HG03442 (cell line): Measurements from ENCODE around the gene GRIFIN.

Experiments used
- ATAC-seq: cut with Tn5 transposase; IDR thresholded peaks from one replicate; pipeline ENCODE4 v1.9.1; 2021; ENCODE audit warnings: mild to moderate bottlenecking, moderate library complexity; ENCODE audit not compliant: unreplicated experiment

Gene GRIFIN

GRCh38 chr7:2513702-2514101, 37.5 kb upstream of the GRIFIN start:
- no peak for ATAC-seq

- ATAC-seq = no peak
Observed at GRCh38 chr7:2512713-2513112, 36.5 kb upstream of the GRIFIN start.

- ATAC-seq = no peak
Observed at GRCh38 chr7:2512179-2512661, 36.0 kb upstream of the GRIFIN start.

GRCh38 chr7:2511769-2512168, 35.6 kb upstream of the GRIFIN start:
- no peak for ATAC-seq

GRCh38 chr7:2510909-2511768, 34.9 kb upstream of the GRIFIN start:
- ATAC-seq = no peak

- ATAC-seq = no peak
Observed at GRCh38 chr7:2510130-2510776, 34.1 kb upstream of the GRIFIN start.

- no peak for ATAC-seq
Observed at GRCh38 chr7:2509298-2509906, 33.2 kb upstream of the GRIFIN start.

GRCh38 chr7:2508327-2509215, 32.4 kb upstream of the GRIFIN start:
- no peak for ATAC-seq

GRCh38 chr7:2507917-2508306, 31.7 kb upstream of the GRIFIN start:
- no peak for ATAC-seq

GRCh38 chr7:2507208-2507916, 31.2 kb upstream of the GRIFIN start:
- ATAC-seq = no peak

GRCh38 chr7:2505401-2505800, 29.2 kb upstream of the GRIFIN start:
- ATAC-seq = no peak

- no peak for ATAC-seq
Observed at GRCh38 chr7:2504889-2505375, 28.7 kb upstream of the GRIFIN start.

GRCh38 chr7:2504128-2504888, 28.1 kb upstream of the GRIFIN start:
- ATAC-seq = no peak

- ATAC-seq = no peak
Observed at GRCh38 chr7:2503056-2503941, 27.1 kb upstream of the GRIFIN start.

- no peak for ATAC-seq
Observed at GRCh38 chr7:2502647-2502966, 26.4 kb upstream of the GRIFIN start.

- ATAC-seq = no peak
Observed at GRCh38 chr7:2501947-2502646, 25.9 kb upstream of the GRIFIN start.

- ATAC-seq = no peak
Observed at GRCh38 chr7:2500701-2501100, 24.5 kb upstream of the GRIFIN start.
